HG02970 (cell line): ENCODE results near the gene MAP10.

Source experiments
- ATAC-seq: cut with Tn5 transposase; IDR thresholded peaks from one replicate; pipeline ENCODE4 v1.9.1; 2021; ENCODE audit warnings: mild to moderate bottlenecking, moderate library complexity, moderate number of reproducible peaks; ENCODE audit not compliant: unreplicated experiment, low FRiP score

Gene MAP10

GRCh38 chr1:232853994-232854797, 49.0 kb downstream of the MAP10 start:
- no peak for ATAC-seq

- no peak for ATAC-seq
Observed at GRCh38 chr1:232854798-232855159, 49.6 kb downstream of the MAP10 start.

GRCh38 chr1:232856541-232856940, 51.3 kb downstream of the MAP10 start:
- ATAC-seq, result no peak
